Calu3 (cell line): ENCODE data around the gene CHN2. TPM values are rescaled to one million over a fixed set of nuclear protein-coding genes. Genes with fewer than 3 reads are reported as not detected.

ENCODE experiments used
- BruUV-seq: library from RNA; stranded (reverse); fragments of 400-500 nt; replicated peaks from 2 replicates; lab custom pipeline; 2021; lab: Mats Ljungman, UMichigan
- CTCF ChIA-PET: fragments of 300-600 bp; sonication (Branson Sonifier 250); formaldehyde crosslinking; loops from one replicate; lab custom pipeline; 2022; ENCODE audit warnings: antibody characterized with exemption; lab: Charles Lee
- DNase-seq: peaks from one replicate; pipeline ENCODE4 v3.0.0; 2022
- H3K27ac Mint-ChIP-seq: one replicate; pipeline ENCODE4 v1.8.0; 2022; ENCODE audit warnings: mixed read lengths; ENCODE audit not compliant: unreplicated experiment
- H3K27me3 Mint-ChIP-seq: one replicate; pipeline ENCODE4 v1.8.0; 2022; ENCODE audit warnings: mixed read lengths; ENCODE audit not compliant: unreplicated experiment
- H3K36me3 Mint-ChIP-seq: one replicate; pipeline ENCODE4 v1.8.0; 2022; ENCODE audit warnings: mild to moderate bottlenecking, moderate library complexity, mixed read lengths; ENCODE audit not compliant: insufficient read depth, unreplicated experiment
- H3K4me1 Mint-ChIP-seq: one replicate; pipeline ENCODE4 v1.8.0; 2022; ENCODE audit warnings: mild to moderate bottlenecking, low read depth, mixed read lengths; ENCODE audit not compliant: unreplicated experiment
- H3K4me3 Mint-ChIP-seq: one replicate; pipeline ENCODE4 v1.8.0; 2022; ENCODE audit warnings: mild to moderate bottlenecking, low read depth, moderate library complexity, mixed read lengths; ENCODE audit not compliant: unreplicated experiment
- H3K9me3 Mint-ChIP-seq: one replicate; pipeline ENCODE4 v1.8.0; 2022; ENCODE audit warnings: low read depth, mixed read lengths; ENCODE audit not compliant: unreplicated experiment
- CTCF ChIP-seq: fragments of 200-600 bp; IDR thresholded peaks from one replicate; pipeline ENCODE4 v1.8.0; 2022; ENCODE audit warnings: antibody characterized with exemption; ENCODE audit not compliant: unreplicated experiment
- intact Hi-C: fragments of 100-400 bp; cut with micrococcal nuclease; formaldehyde crosslinking; loops from one replicate; pipeline ENCODE4 v1.10.0; 2022; ENCODE audit not compliant: unreplicated experiment
- total RNA-seq: library from RNA; stranded (reverse); gene quantifications from 2 replicates; pipeline ENCODE4 v1.2.3, GENCODE V29; 2022

The CHN2 gene
- total RNA-seq, 1 experiment from 2014 or later, result 12.4 TPM

- intact Hi-C loops, result no loop called here
- TF ChIP-seq CTCF, result no peak
- no TSS peak for BruUV-seq
- Mint-ChIP-seq H3K4me1 (no peaks in the 10 kb centered on the region), H3K4me3 (no peak overlapping the region), H3K27me3 (peaks cover 6% of the 10 kb centered on the region), H3K9me3 (no peaks in the 10 kb centered on the region), H3K27ac (no peak overlapping the region), H3K36me3 (no peaks in the 10 kb centered on the region)
- CTCF ChIA-PET, result interaction anchor here (1.2 kb wide), 1 partner anchor 13 kb away, joined by 4 read pairs; no protein-coding TSS in a partner anchor
- no peak for DNase-seq
Observed at GRCh38 chr7:29319719-29320521, 125.3 kb downstream of the CHN2 start.

- DNase-seq, result no peak
- no peaks in the 10 kb centered on the region for H3K36me3 Mint-ChIP-seq
- peaks cover 7% of the 10 kb centered on the region for H3K27me3 Mint-ChIP-seq
- H3K4me1 Mint-ChIP-seq, result no peaks in the 10 kb centered on the region
- H3K4me3 Mint-ChIP-seq, result no peak overlapping the region
- no TSS peak for BruUV-seq
- TF ChIP-seq CTCF, result no peak
- H3K27ac Mint-ChIP-seq, result no peak overlapping the region
- H3K9me3 Mint-ChIP-seq, result no peaks in the 10 kb centered on the region
- intact Hi-C loops, result no loop called here
- CTCF ChIA-PET, result no interaction called here
Observed at GRCh38 chr7:29320577-29320976, 126.0 kb downstream of the CHN2 start.

GRCh38 chr7:29322023-29322712 is 127.6 kb downstream of the CHN2 start:
- Mint-ChIP-seq H3K9me3 (no peaks in the 10 kb centered on the region), H3K27ac (no peak overlapping the region), H3K36me3 (no peaks in the 10 kb centered on the region), H3K4me1 (no peaks in the 10 kb centered on the region), H3K4me3 (no peak overlapping the region), H3K27me3 (peaks cover 16% of the 10 kb centered on the region)
- CTCF ChIA-PET, result interaction anchor here (0.7 kb wide), 1 partner anchor 534 kb away, joined by 3 read pairs; no protein-coding TSS in a partner anchor
- no TSS peak for BruUV-seq
- no peak for TF ChIP-seq CTCF
- intact Hi-C loops, result no loop called here
- no peak for DNase-seq

GRCh38 chr7:29325476-29325875 is 130.9 kb downstream of the CHN2 start:
- Mint-ChIP-seq H3K9me3 (no peaks in the 10 kb centered on the region), H3K36me3 (no peaks in the 10 kb centered on the region), H3K27ac (no peak overlapping the region), H3K4me3 (no peak overlapping the region), H3K27me3 (peaks cover 16% of the 10 kb centered on the region), H3K4me1 (no peaks in the 10 kb centered on the region)
- DNase-seq, result no peak
- intact Hi-C loops, result no loop called here
- no TSS peak for BruUV-seq
- no peak for TF ChIP-seq CTCF
- CTCF ChIA-PET, result interaction anchor here (0.6 kb wide), 1 partner anchor 45 kb away, joined by 3 read pairs; no protein-coding TSS in a partner anchor
